ENCODE results near the gene ZNF292.

ZNF292 gene

DNA sequence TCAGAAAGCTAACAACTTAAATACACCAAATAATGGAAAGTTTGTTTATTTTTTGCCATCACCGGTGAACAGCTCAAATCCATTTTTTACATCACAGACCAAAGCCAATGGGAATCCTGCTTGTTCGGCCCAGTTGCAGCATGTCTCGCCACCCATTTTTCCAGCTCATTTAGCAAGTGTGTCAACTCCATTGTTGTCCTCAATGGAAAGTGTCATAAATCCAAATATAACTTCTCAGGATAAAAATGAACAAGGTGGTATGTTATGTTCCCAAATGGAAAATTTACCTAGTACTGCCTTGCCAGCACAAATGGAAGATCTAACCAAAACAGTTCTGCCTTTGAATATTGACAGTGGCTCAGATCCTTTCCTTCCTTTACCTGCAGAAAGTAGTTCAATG lies 101.7 kb downstream of the ZNF292 start:
- TF ChIP-seq, protein P1, sequence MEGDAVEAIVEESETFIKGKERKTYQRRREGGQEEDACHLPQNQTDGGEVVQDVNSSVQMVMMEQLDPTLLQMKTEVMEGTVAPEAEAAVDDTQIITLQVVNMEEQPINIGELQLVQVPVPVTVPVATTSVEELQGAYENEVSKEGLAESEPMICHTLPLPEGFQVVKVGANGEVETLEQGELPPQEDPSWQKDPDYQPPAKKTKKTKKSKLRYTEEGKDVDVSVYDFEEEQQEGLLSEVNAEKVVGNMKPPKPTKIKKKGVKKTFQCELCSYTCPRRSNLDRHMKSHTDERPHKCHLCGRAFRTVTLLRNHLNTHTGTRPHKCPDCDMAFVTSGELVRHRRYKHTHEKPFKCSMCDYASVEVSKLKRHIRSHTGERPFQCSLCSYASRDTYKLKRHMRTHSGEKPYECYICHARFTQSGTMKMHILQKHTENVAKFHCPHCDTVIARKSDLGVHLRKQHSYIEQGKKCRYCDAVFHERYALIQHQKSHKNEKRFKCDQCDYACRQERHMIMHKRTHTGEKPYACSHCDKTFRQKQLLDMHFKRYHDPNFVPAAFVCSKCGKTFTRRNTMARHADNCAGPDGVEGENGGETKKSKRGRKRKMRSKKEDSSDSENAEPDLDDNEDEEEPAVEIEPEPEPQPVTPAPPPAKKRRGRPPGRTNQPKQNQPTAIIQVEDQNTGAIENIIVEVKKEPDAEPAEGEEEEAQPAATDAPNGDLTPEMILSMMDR (IDR thresholded peaks at IDR 0.05; ENCODE audit: borderline replicate concordance, control extremely low read depth, extremely low read depth, insufficient read depth, missing control alignments): no peak
- DNase-seq (ENCODE audit: low spot score): no peak
- in situ Hi-C loops (cut with MboI; ENCODE audit: low sequenced_read_pairs, unreplicated experiment): no loop called here

DNA sequence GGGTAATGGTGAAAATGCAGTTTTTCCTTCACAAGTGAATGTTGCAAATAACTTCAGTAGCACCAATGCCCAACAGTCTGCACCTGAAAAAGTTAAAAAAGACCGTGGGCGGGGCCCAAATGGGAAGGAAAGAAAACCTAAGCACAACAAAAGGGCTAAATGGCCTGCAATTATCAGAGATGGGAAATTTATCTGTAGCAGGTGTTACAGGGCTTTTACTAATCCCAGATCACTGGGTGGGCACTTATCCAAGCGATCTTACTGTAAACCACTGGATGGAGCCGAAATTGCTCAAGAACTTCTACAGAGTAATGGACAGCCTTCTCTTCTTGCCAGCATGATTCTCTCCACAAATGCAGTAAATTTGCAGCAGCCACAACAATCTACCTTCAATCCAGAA lies 102.2 kb downstream of the ZNF292 start:
- in situ Hi-C loops (cut with MboI; ENCODE audit: low sequenced_read_pairs, unreplicated experiment): no loop called here

DNA sequence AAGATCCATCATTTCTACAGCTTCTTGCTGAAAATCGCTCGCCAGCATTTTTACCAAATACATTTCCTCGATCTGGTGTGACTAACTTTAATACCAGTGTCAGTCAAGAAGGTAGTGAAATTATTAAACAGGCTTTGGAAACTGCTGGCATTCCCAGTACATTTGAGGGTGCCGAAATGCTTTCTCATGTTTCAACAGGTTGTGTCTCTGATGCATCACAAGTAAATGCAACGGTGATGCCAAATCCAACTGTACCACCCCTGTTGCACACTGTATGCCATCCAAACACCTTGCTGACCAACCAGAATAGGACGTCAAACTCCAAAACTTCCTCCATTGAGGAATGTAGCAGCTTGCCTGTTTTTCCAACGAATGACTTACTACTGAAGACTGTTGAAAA lies 102.6 kb downstream of the ZNF292 start:
- no peak for DNase-seq (ENCODE audit: low spot score)
- TF ChIP-seq, protein P1 (IDR thresholded peaks at IDR 0.05; ENCODE audit: borderline replicate concordance, control extremely low read depth, extremely low read depth, insufficient read depth, missing control alignments): no peak
- in situ Hi-C loops (cut with MboI; ENCODE audit: low sequenced_read_pairs, unreplicated experiment): no loop called here

More for the DNA sequence above, 102.2 kb downstream of the ZNF292 start:
- no peak for DNase-seq (ENCODE audit: low spot score)
- TF ChIP-seq, protein P1 (IDR thresholded peaks at IDR 0.05; ENCODE audit: borderline replicate concordance, control extremely low read depth, extremely low read depth, insufficient read depth, missing control alignments): no peak

DNA sequence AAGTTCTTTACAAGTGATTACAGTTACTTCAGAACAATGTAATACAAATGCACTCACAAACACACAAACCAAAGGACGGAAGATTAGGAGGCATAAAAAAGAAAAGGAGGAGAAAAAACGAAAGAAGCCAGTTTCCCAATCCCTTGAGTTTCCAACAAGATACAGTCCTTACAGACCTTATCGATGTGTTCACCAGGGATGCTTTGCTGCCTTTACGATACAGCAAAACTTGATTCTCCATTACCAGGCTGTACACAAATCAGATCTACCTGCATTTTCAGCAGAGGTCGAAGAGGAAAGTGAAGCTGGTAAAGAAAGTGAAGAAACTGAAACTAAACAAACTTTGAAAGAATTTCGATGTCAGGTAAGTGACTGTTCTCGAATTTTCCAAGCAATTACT lies 104.4 kb downstream of the ZNF292 start:
- TF ChIP-seq, protein P1 (IDR thresholded peaks at IDR 0.05; ENCODE audit: borderline replicate concordance, control extremely low read depth, extremely low read depth, insufficient read depth, missing control alignments): no peak
- no peak for DNase-seq (ENCODE audit: low spot score)
- in situ Hi-C loops (cut with MboI; ENCODE audit: low sequenced_read_pairs, unreplicated experiment): no loop called here

DNA sequence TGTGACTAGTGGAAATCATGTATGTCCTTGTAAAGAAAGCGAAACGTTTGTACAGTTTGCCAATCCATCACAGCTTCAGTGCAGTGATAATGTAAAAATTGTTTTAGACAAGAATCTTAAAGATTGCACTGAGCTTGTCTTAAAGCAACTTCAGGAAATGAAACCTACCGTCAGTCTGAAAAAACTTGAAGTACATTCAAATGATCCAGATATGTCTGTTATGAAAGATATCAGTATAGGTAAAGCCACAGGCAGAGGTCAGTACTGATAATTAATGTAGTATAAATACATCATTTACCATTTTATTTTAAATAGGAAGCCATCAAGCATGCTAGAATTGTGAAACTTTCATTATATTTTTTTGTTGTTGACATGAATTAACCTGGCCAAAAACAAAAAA lies 106.2 kb downstream of the ZNF292 start:
- DNase-seq (ENCODE audit: low spot score): no peak
- TF ChIP-seq, protein P1 (IDR thresholded peaks at IDR 0.05; ENCODE audit: borderline replicate concordance, control extremely low read depth, extremely low read depth, insufficient read depth, missing control alignments): no peak
- in situ Hi-C loops (cut with MboI; ENCODE audit: low sequenced_read_pairs, unreplicated experiment): no loop called here

DNA sequence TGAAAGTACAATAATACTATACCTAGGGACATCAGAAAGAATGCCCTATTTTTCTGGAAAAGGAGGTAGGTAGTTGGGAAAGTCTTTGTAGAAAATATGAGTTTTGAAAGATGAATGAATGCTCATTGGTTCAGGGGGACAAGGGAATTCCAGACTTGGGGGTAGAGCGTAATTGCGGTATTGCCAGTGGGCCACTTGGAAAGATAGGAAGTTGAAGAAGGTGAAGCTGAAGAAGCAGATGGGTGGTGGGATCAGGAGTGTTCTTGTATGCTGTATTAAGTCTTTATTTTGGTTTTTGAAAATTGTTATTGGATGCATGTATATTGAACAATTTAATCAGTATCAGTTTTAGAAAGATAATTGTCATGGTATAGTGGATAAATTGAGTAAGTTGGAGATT lies 109.1 kb downstream of the ZNF292 start:
- in situ Hi-C loops (cut with MboI; ENCODE audit: low sequenced_read_pairs, unreplicated experiment): no loop called here
- no peak for DNase-seq (ENCODE audit: low spot score)
- TF ChIP-seq, protein P1 (IDR thresholded peaks at IDR 0.05; ENCODE audit: borderline replicate concordance, control extremely low read depth, extremely low read depth, insufficient read depth, missing control alignments): no peak

Data from GM13976 (cell line).